HG03460 (cell line): ENCODE results near the gene TRIM29.

Experiments used
- ATAC-seq: cut with Tn5 transposase; IDR thresholded peaks from one replicate; pipeline ENCODE4 v1.9.1; 2021; ENCODE audit not compliant: unreplicated experiment

TRIM29 gene

DNA sequence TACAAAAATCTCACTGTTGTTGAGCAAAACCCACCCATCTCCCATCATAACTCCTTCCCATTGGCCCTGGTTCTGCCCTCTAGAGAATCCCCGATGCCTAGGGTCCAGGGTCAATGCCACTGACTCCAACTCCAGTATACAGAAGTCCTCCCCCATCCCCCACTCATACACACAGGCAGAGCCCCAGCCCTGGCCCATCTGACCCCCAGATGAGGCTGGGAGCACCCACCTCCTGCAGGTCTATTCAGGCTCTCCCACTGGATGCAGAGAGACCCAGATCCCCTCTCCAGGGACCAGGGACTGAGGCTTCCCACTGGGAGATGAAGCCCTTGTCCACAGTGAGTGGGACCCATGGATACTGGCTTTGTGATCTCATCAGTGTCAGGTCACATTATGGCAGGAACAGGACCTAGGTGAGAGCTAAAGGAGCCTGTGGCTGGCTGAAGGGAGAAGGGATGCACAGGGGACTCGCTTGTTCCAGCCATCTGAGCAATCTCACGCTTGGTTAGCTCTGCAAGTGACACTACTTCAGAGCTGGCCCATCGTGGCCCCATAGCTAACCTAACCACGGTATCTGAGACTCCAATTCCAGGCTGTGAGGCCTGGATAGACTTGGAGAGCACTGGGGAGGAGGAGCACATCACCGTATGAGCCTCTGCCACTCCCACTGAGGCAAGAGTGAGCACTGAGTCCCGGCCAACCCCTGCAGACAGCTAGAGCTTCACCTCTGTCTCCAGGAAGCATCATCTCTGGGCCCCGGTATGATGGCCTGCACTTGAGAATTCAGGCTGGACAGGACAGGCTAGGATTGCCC, 35.7 kb downstream of the TRIM29 start:
- ATAC-seq, result no peak

DNA sequence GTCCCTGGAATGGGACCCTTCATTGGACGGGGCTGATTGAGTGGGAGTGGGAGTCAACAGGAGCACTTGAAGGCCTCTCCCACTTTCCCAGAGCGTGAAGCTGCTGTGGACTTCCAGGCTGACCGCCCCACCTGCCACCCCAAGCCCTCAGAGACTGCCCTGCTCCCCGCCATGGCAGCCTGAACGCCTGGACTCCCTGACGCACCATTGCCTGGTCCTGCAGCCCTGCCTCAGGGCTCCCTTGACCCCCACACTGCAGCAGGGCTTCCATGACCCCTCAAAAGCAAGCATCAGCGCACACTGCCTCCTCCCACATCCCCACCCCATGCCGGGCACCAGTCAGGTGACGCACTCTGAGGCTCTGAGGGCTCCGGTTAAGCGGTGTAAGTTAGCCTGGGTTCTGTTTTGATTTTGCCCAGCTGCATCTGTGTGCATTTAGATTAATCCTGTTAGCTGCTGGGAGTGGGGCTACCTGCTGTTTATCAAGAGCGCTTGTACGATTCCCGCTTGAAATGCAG, 39.4 kb downstream of the TRIM29 start:
- no peak for ATAC-seq

GRCh38 chr11:120097721-120098385, 40.1 kb downstream of the TRIM29 start:
- ATAC-seq, result no peak

GRCh38 chr11:120096369-120097191, 41.3 kb downstream of the TRIM29 start:
- no peak for ATAC-seq

GRCh38 chr11:120095516-120095915, 42.4 kb downstream of the TRIM29 start:
- no peak for ATAC-seq

GRCh38 chr11:120091701-120092100, 46.2 kb downstream of the TRIM29 start:
- no peak for ATAC-seq

DNA sequence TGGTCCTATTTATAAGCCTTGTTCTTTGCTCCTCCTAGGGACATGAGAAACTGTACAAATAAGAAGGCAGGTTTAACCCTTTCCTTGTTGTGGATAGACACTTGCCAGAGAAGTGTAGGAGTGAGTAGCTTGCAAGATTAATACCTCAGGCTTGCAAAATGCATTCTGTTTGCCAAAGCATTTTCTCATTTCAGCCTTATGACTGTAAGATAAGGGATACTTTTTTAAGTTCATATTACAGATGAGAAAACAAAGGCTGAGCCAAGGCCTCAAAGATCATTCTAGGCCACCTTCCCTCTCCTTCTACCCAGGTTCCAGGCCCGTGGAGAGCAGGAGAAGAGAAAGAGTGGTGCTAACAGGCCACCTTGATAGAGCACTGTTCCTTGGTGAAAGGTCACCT, 46.8 kb downstream of the TRIM29 start:
- ATAC-seq, result no peak

DNA sequence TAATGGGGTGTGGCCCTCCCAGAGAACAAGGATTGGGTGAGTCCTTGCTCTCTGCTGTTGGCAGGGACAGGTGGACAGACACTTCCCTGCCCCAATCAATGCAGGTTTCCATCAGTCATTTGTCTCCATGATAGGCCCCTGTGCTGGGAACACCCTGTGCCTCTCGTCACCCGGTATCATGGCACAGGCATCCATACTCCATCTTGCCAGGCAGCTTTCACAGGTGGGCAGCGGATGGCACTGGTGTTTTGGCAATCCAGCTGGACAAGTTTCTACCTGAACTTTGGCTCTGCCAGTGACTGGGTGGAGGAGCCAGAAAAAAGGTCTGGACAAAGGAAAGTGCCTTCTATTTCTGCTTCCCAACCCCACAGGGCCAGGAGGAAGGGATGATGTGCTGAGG, 47.5 kb downstream of the TRIM29 start:
- no peak for ATAC-seq

DNA sequence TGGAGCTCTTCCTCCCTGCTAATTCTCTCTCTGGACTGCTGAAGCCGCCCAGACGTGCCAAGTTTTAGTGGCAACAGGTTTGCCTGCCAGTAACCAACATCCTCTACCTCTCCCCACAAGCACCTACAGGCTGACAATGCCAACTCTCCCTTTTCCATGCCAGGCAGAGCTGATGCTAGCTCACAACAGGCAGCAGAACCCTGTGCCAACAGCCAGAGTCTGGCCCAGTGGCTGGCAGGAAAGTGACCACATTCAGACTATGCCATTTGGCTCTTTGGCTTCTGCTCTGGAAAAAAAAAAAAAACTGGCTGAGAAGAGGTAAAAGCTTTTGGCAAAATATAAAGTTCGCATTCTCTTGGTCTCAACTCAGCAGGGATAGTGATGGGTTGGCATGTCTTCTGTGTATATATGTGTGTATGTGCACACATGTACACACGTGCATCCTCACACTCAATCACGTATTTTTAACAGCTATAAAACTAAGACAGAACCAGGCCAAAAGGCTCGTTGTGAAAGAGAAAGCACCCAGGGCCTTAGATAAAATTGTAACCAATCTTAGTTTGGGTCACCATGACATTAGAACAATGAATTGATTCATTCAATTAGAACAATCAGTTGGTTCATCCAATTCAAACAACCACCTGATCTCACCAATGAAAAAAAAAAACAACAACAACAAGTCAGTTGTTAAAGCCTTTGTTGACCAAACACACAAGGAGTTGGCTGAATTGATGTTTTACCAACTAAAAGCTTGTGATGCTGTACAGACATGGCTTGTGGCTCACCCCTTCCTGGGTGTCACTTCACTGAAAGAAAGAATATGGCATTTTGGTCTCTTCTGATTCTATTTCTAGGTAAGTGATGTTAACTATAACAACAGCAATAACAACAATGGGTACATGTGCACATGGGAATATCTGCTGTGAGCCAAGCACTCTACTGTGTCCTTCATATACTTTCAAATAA, 48.6 kb downstream of the TRIM29 start:
- ATAC-seq, result no peak

GRCh38 chr11:120088056-120088455, 49.9 kb downstream of the TRIM29 start:
- ATAC-seq, result no peak

GRCh38 chr11:120086651-120087050, 51.3 kb downstream of the TRIM29 start:
- ATAC-seq, result no peak

- ATAC-seq, result no peak
Measured at GRCh38 chr11:120079750-120080610, 57.9 kb downstream of the TRIM29 start.

DNA sequence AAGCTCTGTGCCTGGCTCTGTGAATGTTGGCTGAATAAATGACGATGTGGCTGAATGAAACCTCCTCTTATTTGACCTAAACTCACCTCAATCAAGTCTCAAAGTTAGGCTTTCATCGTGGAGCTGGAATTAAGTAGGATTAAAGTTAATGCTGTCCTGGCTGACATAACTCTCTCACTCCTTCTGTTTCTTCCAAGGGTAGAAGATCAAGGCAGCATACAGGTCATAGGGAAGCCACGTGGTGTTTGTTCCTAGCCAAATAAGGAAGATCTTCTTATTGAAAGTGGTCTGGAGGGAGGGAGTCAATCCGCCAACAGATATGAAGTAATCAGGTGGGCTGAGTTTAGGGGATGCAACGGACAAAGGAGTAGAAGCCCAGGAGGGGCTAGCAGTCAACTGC, 59.5 kb downstream of the TRIM29 start:
- ATAC-seq, result no peak

GRCh38 chr11:120074076-120074475, 63.8 kb downstream of the TRIM29 start:
- ATAC-seq, result no peak

DNA sequence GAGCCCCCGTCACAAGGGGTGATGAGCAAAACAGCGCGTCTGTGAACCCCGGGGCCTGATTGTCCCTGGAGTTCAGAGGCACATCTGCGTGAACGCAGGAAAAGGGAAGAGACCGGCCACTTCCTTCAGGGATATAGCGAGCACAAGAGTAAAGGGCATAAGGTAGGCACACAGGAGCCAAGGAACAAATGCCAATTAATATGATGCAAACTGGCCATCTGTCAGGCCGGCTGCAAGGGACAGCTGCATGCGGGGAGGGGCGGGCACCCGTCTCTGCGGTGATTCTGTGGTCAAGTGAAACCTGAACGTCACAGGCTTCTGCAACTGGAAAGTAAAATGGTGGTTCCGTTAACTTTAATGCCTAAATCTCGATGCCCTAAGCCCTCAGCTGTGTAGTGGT, 64.7 kb downstream of the TRIM29 start:
- no peak for ATAC-seq

GRCh38 chr11:120068114-120068573, 69.8 kb downstream of the TRIM29 start:
- ATAC-seq, result no peak

GRCh38 chr11:120067438-120068113, 70.3 kb downstream of the TRIM29 start:
- no peak for ATAC-seq

- ATAC-seq, result no peak
Measured at GRCh38 chr11:120066738-120067437, 71.0 kb downstream of the TRIM29 start.
